ENCODE measurements around the gene CES2.

- TF ChIP-seq ZBTB21 (CRISPR knock-in tag; IDR thresholded peaks at IDR 0.05; ENCODE audit: borderline replicate concordance), result no peak
- no peak for TF ChIP-seq KAT7 (CRISPR knock-in tag; IDR thresholded peaks at IDR 0.05; ENCODE audit: borderline replicate concordance)
- no peak for TF ChIP-seq SMAD4 (CRISPR knock-in tag; IDR thresholded peaks at IDR 0.05)
Observed at GRCh38 chr16:66923247-66923731, 12.0 kb upstream of the CES2 start.

All from WTC11 (cell line).